Measurements from ENCODE around the gene ARHGAP10.

Gene ARHGAP10

DNA sequence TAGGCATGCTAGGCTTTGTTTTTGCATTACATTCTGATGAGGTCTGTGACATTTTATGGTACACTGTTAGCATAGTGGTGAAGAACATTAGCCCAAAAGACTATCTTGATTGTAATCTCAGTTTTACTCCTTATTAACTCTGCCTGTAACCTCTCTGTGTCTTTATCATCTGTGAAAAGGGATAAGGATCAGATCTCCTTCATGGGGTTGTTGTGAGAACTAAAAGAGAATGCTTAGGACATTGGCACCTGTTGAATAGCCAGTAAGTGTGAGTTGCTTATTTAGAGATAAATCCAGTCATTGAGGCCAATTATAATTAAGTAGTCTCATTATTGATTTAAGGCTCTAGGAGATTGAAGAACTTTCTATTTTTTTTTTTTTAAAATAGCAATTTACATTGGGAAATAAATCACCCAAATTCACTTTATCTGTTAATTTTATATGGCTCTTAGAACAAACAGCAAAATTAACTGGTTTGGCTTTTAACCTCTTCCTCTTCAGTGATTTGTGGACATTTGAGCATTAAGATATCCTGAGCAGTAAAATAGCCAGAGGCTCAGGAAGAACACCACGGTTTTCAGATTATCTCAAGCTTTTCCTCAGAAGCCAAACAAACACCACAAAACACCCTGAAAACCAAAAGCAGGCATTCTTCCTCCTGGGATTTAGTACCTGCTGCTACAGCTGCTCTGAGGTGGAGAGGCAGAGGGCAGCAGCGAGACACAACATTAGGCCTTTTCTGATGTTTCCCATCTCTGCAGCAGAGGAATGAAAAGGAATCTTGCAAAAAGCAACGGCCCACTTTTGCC lies 192.9 kb downstream of the ARHGAP10 start:
- no peak for DNase-seq

GRCh38 chr4:147927377-147928137 lies 195.7 kb downstream of the ARHGAP10 start:
- DNase-seq = no peak

DNA sequence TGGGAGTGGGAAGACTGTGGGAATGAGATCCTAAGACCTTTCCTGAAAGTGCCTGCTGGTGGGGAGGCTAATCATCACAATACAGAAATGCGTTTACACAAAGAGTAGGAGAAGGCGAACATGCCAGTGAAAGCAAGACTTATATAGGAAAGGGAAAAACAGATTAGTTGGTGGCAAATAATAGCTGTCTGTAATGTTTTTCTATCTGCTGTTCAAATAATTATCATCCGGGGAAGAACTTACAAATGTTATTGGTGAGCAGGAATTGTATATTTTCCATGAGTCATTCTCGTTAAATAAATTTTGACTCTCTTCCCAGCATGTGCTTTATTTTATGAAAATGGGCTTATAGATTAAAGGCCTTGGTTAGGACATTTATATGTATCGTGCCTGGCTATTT lies 196.5 kb downstream of the ARHGAP10 start:
- no peak for DNase-seq

- no peak for DNase-seq
These were observed 197.9 kb downstream of the ARHGAP10 start for GRCh38 chr4:147929746-147930145.

- DNase-seq = no peak
These were observed 201.4 kb downstream of the ARHGAP10 start for GRCh38 chr4:147933316-147933715.

GRCh38 chr4:147933779-147934178 lies 201.9 kb downstream of the ARHGAP10 start:
- DNase-seq = no peak

GRCh38 chr4:147938496-147938895 lies 206.6 kb downstream of the ARHGAP10 start:
- DNase-seq = no peak

- no peak for DNase-seq
These were observed 208.3 kb downstream of the ARHGAP10 start for GRCh38 chr4:147940171-147940570.

- DNase-seq = no peak
These were observed 209.5 kb downstream of the ARHGAP10 start for GRCh38 chr4:147941373-147941772.

- no peak for DNase-seq
These were observed 210.8 kb downstream of the ARHGAP10 start for GRCh38 chr4:147942729-147943128.

DNA sequence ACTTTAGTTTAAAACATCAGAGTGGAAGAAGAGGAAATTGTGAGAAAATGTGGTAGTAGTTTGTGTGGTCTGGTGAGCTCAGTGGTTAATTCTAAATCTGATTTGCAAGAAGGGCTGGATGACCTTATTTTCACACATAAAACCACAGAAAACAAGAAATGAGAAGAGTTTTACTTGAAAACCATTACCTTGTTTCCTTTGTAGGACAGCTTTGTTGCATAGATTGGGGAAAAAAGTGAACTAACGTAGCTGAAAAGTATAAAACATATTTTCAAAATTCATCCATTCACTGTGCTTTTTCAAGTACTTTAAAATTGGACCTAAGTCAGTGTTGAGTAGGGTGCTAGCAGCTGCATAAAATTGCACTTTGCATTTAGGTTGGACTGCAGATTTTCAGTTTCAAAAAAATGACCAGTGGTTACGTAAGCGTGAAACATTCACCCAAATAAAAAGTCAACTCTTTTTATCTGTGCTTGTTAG lies 211.3 kb downstream of the ARHGAP10 start:
- DNase-seq = no peak

GRCh38 chr4:147944249-147944648 lies 212.4 kb downstream of the ARHGAP10 start:
- DNase-seq = no peak

DNA sequence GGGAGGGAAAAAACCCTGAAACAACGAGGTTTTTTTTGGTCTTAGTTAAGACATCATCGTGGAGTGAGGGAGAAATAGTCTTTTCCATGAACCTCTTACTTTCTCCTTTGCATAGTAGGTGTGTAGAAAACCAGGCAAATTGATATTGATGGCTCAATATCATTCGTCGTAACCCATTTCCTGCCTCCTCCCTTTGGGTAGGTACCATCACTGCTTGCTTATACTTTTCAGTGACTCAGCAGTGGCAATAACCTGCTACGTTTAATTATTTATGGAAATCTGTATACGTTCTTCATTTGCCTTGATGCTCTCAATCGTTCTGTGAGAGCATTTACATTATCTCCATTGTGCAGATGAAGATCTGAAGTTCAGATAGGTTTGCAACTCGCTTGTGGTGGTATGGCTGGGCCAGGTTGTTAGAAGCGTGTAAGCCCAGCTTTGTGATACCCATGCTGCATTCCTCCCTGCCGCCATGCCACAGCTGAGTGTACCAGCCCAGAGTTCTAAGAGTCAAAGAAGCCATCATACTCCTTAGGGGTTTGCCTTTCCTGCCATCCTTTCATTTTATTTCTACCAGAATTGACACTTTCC lies 212.9 kb downstream of the ARHGAP10 start:
- DNase-seq = no peak

DNA sequence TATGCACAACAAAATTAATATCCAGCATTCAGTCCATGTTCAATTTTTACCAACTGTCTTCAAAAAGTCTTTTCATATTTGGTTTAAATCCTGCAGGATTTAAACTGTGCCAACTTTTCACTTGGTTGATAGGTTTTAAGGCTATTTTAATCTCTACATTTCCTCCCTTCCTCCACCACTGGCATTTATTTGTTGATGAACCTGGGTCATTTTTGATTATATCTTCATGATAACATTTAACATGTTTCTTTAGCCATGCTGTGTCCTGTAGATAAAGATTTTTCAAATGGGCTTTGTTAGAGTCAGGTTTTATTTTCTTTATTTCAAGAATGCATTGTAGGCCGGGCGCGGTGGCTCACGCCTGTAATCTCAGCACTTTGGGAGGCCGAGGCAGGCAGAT lies 216.4 kb downstream of the ARHGAP10 start:
- DNase-seq = no peak

GRCh38 chr4:147950261-147950660 lies 218.4 kb downstream of the ARHGAP10 start:
- DNase-seq = no peak

GRCh38 chr4:147950841-147951240 lies 219.0 kb downstream of the ARHGAP10 start:
- no peak for DNase-seq

DNA sequence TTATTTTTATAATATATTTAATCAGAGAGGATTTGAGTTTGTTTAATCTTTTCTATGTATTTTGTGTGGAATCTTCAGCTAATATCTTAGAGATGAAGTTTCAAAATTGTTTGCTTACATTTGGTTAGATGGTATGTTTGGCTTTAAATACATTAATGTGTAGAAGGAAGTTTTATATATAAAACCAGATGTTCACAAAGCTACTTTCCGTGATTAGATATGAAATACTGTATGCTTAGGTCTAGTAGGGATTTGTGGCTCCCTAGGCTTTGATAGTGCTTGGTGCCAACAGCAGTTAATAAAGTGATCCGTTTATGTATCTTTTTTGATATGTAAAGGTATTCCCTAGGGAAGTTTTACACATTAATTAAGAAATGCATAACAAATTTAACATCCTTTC lies 223.0 kb downstream of the ARHGAP10 start:
- no peak for DNase-seq

- DNase-seq = no peak
These were observed 224.1 kb downstream of the ARHGAP10 start for GRCh38 chr4:147955827-147956558.

GRCh38 chr4:147957446-147957845 lies 225.6 kb downstream of the ARHGAP10 start:
- DNase-seq = no peak

DNA sequence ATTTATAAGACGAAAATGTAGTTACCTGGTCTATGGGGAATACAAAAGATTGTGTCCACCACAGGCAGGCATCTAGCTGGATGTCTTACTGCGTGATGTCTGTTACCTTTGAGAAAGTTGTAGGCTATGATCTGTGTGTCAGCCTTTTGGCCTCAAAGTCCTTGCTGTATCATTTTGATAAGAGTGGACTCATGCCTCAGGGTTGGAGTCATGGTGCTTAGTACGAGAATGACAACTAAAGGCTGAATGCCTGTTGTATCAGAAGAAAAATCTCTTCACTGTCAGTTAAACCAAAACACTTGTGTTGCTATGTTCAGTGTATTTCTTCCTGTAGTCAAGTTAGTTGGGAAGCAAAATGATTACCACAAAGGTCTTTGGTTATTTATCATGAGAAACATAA lies 226.2 kb downstream of the ARHGAP10 start:
- DNase-seq = no peak

DNA sequence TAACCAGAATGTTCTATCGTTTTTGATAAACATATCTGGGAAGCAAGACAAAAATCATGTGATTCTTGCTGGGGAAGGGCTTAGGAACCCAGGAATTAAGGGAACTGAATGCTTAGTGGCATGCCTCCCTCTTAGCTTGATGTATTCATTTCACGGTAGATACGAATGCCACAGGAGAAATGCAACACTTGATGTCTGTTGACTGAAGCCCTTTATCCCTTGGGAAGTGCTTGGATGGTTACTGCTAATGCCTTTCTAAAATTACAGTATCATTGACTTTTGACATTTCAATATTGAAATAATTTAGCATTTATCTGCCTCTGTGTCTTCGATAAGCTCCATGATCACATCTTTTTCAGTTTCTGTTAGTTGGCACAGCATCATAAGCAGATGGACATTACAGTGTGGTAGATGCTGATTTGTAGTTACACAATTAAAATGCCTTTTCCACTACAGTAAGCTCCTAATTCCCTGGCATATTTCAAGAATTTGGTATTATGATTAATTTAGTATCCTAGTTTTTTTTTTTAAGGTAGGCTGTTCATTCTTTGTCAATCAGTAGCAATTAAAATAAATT lies 226.7 kb downstream of the ARHGAP10 start:
- DNase-seq = no peak

DNA sequence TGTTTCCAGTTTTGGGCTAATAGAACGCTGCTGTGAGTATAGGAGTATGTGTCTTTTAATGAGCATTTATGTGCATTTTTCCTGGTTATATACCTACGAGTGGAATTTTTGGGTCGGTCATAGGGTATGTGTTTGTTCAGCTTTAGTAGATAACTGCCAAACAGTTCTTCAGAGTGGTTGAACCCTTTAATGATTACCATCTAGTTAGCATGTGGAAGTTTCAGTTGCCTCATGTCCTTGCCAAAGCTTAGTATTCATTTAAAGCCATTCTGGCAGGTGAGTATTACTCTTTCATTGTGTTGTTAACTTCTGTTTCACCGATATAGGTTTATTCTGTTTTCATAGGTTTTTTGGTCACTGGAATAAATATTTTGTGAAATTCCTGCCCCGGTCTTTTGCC lies 229.1 kb downstream of the ARHGAP10 start:
- no peak for DNase-seq

GRCh38 chr4:147963839-147964238 lies 232.0 kb downstream of the ARHGAP10 start:
- DNase-seq = no peak
